Stimulated activated CD4-positive, alpha-beta T cell treated with anti-CD3 and anti-CD28 coated beads, Interleukin-15, amount 100 ng/mL, for 1 hour (primary cell): ENCODE measurements around the gene CHCHD6.

Experiments used
- DNase-seq, 2 donors: peaks; one replicate each; pipeline ENCODE4 v3.0.0-alpha.2; 2020; ENCODE audit warnings: low read depth in 1 of 2, low spot score in 1 of 2

Gene CHCHD6

GRCh38 chr3:126703512-126704493, at the start of gene CHCHD6:
Gene CHCHD6, plus strand, starts transcription at chr3:126704240. Its CDS starts 73 bp downstream, at chr3:126704313.
- peak; percentile 94 to 96 for DNase-seq

DNA sequence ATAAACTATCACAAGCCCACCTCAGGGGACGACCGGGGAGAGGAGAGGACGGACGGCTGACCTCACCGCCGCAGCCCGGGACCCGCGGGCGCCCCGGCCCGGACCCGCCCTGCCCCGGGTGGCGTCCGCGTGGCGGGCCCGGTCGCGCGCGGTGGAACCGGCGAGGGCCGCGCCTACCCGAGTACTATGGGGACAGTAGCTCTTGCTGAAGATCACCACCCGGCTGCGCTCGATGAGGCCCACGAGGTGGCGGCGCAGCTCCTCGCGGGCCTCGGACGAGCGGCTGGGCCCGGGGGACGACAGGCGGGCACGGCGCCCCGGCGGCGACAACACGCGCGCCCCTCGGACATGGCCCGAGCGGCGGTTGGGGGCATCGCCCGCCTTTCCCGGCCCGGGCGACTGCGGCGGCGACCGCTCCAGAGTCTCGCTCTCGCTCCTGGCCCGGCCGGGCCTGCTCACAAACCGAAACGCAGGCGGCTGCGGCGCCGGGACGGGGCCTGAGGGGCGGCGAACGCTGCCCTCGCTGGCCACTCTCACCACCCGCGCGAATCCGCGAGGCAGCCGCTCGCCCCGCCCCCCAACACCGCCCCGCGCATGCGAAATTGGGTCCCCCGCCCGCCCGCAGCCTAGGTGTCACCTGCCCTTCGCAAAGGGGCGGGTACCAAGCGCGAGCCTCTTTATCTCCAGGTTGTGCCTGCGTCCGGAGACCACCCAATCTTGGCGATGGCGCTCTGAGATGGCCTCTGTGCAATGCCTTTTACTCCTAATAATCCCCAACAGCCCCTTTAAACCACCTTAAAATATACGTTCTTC, 49.3 kb upstream of the CHCHD6 start, which contains the start of gene TXNRD3:
Gene TXNRD3 (minus strand): TSS at position 554 of the 813 bp plus-strand sequence.
- DNase-seq, result peak; percentile 40 to 80

GRCh38 chr3:126655887-126656286, 48.2 kb upstream of the CHCHD6 start:
- DNase-seq, result no peak

- no peak for DNase-seq
Observed at GRCh38 chr3:126656371-126657134, 47.5 kb upstream of the CHCHD6 start.

- no peak for DNase-seq
Observed at GRCh38 chr3:126657901-126658300, 46.1 kb upstream of the CHCHD6 start.

DNA sequence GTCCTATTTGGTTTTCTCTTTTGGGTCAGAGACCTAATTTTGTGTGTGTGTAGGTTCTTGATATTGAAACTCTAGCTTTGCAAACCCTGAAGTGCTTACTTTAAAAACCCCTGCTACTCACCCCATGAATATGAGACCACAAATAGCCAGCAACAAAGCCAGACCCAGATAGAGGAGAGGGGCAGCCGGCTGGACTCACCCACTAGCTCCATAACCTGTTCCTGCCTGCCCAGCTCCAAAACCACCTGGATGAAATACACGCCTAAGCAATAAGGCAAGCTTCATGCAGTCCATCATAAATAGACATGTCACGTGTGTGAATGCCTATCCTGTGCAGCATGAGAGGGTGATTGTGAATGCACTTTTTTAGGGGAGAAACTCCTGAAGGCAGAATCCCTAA, 45.5 kb upstream of the CHCHD6 start:
- no peak for DNase-seq

DNA sequence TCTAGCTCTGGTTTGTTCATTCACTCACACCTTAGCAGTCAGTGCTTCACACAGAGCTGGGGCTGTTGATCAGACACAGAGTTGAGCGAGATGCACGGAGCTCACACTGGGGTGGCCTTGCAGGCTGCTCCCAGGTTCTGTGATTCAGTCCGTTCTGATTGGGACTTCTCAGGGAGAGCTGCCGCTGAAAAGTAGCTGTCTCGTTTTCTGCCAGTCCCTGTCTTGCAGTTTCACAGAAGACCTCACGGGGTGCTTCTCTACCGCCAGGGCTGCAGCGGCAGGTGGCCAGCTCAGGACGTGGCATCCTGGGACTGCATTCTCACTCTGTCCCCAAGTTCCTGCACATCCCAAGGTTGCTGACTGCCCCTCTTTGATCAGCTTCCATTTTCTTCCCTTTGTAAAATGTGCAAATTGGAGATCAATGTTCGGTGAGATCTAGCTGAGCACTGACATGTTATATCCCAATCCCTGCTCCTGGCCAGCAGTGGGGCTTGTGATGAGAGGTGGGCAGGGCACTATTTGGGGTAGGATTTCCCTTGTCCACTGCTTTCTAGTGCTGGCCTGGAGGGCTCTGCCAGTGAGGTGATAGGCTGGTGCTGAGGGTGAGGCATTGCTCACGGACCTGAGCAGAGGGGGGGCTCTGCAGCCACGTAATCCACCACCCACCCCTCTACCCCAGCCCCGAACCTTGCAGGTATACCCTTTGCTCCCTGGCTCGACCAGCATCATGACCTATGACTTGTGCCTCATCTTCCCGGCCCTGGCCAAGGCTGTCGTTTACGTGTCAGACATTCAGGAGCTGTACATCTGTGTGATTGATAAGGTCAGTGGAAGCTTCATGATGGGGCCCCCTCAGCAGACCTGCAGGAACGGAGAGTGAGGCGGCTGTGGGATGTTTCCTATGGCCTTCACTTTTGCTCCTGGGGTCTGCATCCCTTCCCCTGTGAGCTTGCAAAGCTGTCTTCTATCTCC, 43.8 kb upstream of the CHCHD6 start:
- no peak for DNase-seq

GRCh38 chr3:126661532-126662364, 42.3 kb upstream of the CHCHD6 start:
- no peak for DNase-seq

DNA sequence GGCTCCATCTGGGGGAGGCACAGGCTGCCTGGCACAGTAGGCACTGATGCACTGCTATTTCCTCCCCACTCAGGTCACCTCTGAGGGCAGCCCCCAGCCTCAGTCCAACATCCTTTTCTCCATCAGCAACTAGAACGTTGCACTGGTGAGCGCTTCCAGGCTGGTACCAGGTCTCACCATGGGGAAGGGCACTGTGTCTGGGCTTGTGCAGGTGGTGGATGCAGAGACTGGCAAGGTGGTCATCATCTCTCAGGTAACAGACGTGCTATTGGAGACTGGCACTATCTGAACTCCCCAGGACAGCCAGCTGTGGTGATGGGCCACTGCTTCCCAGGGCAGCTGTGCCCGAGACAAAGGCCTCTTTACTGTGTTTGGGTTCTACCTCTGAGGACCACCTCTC, 40.8 kb upstream of the CHCHD6 start:
- no peak for DNase-seq

- no peak for DNase-seq
Observed at GRCh38 chr3:126663750-126664149, 40.3 kb upstream of the CHCHD6 start.

GRCh38 chr3:126664591-126665214, 39.3 kb upstream of the CHCHD6 start:
- DNase-seq, result no peak

GRCh38 chr3:126665221-126665936, 38.7 kb upstream of the CHCHD6 start:
- DNase-seq, result no peak

GRCh38 chr3:126665959-126666657, 37.9 kb upstream of the CHCHD6 start:
- DNase-seq, result no peak

DNA sequence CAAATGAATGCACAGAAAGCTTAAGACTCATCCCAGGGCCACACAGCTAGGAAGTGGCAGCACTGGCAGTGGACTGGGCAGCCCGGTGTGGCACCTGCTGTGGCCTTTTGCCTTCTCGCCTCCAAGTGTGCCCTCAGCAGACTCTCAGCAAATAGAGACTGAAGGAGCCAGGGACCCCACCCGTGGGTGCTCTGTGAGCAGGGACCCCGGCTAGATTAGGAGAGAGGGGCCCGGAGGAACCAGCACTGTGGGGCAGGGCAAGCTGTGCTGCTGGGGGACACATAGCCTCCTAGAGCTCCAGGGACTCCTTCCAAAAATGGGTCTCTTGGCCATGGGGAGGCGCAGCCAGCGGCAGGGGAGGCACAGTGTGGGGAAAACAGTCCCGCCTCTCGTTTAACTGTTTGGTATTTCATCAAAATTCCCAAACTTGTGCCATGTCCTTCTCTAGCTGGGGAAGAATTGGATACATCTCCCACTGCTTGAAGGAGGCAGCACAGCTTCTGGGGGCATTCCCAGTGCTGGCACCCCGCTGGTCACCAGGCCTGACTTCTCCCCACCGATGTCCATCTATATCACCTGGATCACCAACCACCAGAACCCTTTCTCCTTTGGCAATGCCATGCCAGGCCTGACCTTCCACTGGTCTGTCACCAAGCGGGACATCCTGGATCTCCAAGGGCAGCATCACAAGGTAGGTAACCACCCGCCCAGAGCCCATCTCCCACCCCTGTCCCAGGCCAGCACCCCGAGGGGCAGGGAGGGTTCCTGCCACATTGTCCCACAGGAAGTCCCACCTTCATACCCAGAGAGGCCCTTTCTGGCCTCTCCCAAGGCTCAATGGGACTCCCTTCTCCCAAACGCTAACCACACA, 37.1 kb upstream of the CHCHD6 start:
- no peak for DNase-seq

DNA sequence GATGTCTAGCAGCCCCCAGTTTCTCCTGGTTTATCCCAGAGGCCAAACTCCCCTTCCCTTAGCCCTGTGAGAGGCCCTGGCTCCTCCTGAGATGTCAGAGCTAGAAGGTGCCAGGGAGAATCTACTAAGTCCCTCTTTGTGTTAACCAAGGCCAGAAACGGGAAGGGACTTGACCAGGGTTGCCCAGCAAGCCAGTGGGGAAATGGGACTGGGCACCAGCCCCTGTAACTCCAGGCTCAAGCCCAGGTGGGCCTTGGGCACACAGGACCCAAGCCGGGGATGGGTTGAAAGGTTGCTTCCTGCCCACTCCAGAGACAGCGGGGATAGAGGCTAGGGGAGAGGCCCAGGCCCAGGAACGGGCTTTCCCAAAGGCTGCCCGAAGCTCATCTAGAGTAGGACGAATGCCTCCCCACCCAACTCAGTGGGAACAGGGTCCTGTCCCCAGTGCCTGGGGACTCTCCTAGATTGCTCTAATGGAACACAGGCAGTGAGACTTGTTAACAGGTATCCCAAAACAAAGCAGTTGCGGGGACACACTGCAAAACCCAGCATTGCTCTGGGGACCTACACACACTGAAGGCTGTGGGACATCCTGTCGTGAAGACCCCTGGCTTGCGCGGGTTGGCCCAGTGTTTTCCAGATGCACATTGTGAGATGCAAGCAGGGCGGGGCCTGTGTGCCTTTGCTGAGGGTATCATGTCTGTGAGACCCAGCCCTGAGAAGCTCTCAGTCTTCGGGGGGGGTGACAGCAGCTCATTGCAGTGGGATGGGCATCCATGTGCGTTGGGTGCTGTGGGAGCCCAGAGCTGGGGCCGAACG, 36.2 kb upstream of the CHCHD6 start:
- no peak for DNase-seq
